Thyroid gland (tissue), 4 donors: ENCODE data around the gene ADAMTS6.

ENCODE experiments used
- POLR2A ChIP-seq, 2 donors: fragments of 450-650 bp; IDR thresholded peaks; one replicate each; pipeline ENCODE4 v1.6.1; 2017; ENCODE audit warnings: antibody characterized with exemption in 2 of 2, mild to moderate bottlenecking in 2 of 2, moderate library complexity in 1 of 2
- TF ChIP-seq, protein P1 (sequence below), 6 experiments: fragments of 200-600 bp in 3 of 6; fragments of 450-650 bp in 3 of 6; sonication (generic) in 3 of 6; IDR thresholded peaks; one replicate each; pipeline ENCODE4 v1.5.1; 2016 to 2019; ENCODE audit warnings: antibody characterized with exemption in 6 of 6, mild to moderate bottlenecking in 2 of 6, inconsistent platforms in 1 of 6, moderate library complexity in 1 of 6

- TF ChIP-seq, protein P1, sequence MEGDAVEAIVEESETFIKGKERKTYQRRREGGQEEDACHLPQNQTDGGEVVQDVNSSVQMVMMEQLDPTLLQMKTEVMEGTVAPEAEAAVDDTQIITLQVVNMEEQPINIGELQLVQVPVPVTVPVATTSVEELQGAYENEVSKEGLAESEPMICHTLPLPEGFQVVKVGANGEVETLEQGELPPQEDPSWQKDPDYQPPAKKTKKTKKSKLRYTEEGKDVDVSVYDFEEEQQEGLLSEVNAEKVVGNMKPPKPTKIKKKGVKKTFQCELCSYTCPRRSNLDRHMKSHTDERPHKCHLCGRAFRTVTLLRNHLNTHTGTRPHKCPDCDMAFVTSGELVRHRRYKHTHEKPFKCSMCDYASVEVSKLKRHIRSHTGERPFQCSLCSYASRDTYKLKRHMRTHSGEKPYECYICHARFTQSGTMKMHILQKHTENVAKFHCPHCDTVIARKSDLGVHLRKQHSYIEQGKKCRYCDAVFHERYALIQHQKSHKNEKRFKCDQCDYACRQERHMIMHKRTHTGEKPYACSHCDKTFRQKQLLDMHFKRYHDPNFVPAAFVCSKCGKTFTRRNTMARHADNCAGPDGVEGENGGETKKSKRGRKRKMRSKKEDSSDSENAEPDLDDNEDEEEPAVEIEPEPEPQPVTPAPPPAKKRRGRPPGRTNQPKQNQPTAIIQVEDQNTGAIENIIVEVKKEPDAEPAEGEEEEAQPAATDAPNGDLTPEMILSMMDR (IDR thresholded peaks at IDR 0.05), result no peak
- TF ChIP-seq POLR2A (IDR thresholded peaks at IDR 0.05), result no peak
Measured at GRCh38 chr5:65113771-65114170, 367.9 kb downstream of the ADAMTS6 start.
